ENCODE measurements around the gene MAP4K5.

MAP4K5 gene

GRCh38 chr14:50479041-50479440 is 53.3 kb downstream of the MAP4K5 start:
- Histone ChIP-seq H3K4me1 (ENCODE audit: control insufficient read depth in 2 of 2, insufficient read depth in 2 of 2, low read length in 2 of 2) (no peaks in the 10 kb centered on the region), H3K4me3 (ENCODE audit: low read length in 2 of 2) (no peak overlapping the region), H3K9me3 (ENCODE audit: control insufficient read depth in 2 of 2, low read length in 2 of 2) (no peaks in the 10 kb centered on the region), H3K27ac (ENCODE audit: low read depth in 2 of 2, low read length in 2 of 2) (no peak overlapping the region), H3K27me3 (ENCODE audit: control insufficient read depth in 2 of 2, insufficient read depth in 2 of 2, low read length in 2 of 2) (no peaks in the 10 kb centered on the region), H3K36me3 (ENCODE audit: control insufficient read depth in 2 of 2, insufficient read depth in 2 of 2, low read length in 2 of 2) (peaks cover 14 to 24% of the 10 kb centered on the region in 2 donors), H3K9ac (ENCODE audit: low read depth in 1 of 2, low read length in 2 of 2) (no peak overlapping the region)

GRCh38 chr14:50477760-50478159 is 54.6 kb downstream of the MAP4K5 start:
- no peak overlapping the region for H3K4me3 ChIP-seq (ENCODE audit: low read length in 2 of 2)
- H3K4me1 ChIP-seq (ENCODE audit: control insufficient read depth in 2 of 2, insufficient read depth in 2 of 2, low read length in 2 of 2), result no peaks in the 10 kb centered on the region
- no peaks in the 10 kb centered on the region for H3K9me3 ChIP-seq (ENCODE audit: control insufficient read depth in 2 of 2, low read length in 2 of 2)
- no peak overlapping the region for H3K9ac ChIP-seq (ENCODE audit: low read depth in 1 of 2, low read length in 2 of 2)
- H3K27me3 ChIP-seq (ENCODE audit: control insufficient read depth in 2 of 2, insufficient read depth in 2 of 2, low read length in 2 of 2), result no peaks in the 10 kb centered on the region
- H3K36me3 ChIP-seq (ENCODE audit: control insufficient read depth in 2 of 2, insufficient read depth in 2 of 2, low read length in 2 of 2), result peaks cover 27 to 33% of the 10 kb centered on the region in 2 donors
- no peak overlapping the region for H3K27ac ChIP-seq (ENCODE audit: low read depth in 2 of 2, low read length in 2 of 2)

- H3K36me3 ChIP-seq (ENCODE audit: control insufficient read depth in 2 of 2, insufficient read depth in 2 of 2, low read length in 2 of 2), result peaks cover 43 to 45% of the 10 kb centered on the region in 2 donors
These were observed 56.2 kb downstream of the MAP4K5 start for GRCh38 chr14:50476134-50476533.

GRCh38 chr14:50475460-50475859 is 56.9 kb downstream of the MAP4K5 start:
- Histone ChIP-seq H3K27me3 (ENCODE audit: control insufficient read depth in 2 of 2, insufficient read depth in 2 of 2, low read length in 2 of 2) (no peaks in the 10 kb centered on the region), H3K27ac (ENCODE audit: low read depth in 2 of 2, low read length in 2 of 2) (no peak overlapping the region), H3K36me3 (ENCODE audit: control insufficient read depth in 2 of 2, insufficient read depth in 2 of 2, low read length in 2 of 2) (peaks cover 45 to 47% of the 10 kb centered on the region in 2 donors), H3K4me1 (ENCODE audit: control insufficient read depth in 2 of 2, insufficient read depth in 2 of 2, low read length in 2 of 2) (no peaks in the 10 kb centered on the region), H3K4me3 (ENCODE audit: low read length in 2 of 2) (no peak overlapping the region), H3K9me3 (ENCODE audit: control insufficient read depth in 2 of 2, low read length in 2 of 2) (peaks cover 2 to 8% of the 10 kb centered on the region in 2 donors), H3K9ac (ENCODE audit: low read depth in 1 of 2, low read length in 2 of 2) (no peak overlapping the region)

More at GRCh38 chr14:50476134-50476533, 56.2 kb downstream of the MAP4K5 start:
- H3K27me3 ChIP-seq (ENCODE audit: control insufficient read depth in 2 of 2, insufficient read depth in 2 of 2, low read length in 2 of 2), result no peaks in the 10 kb centered on the region
- no peak overlapping the region for H3K9ac ChIP-seq (ENCODE audit: low read depth in 1 of 2, low read length in 2 of 2)
- H3K4me1 ChIP-seq (ENCODE audit: control insufficient read depth in 2 of 2, insufficient read depth in 2 of 2, low read length in 2 of 2), result no peaks in the 10 kb centered on the region
- no peak overlapping the region for H3K4me3 ChIP-seq (ENCODE audit: low read length in 2 of 2)
- H3K9me3 ChIP-seq (ENCODE audit: control insufficient read depth in 2 of 2, low read length in 2 of 2), result peaks cover 2 to 8% of the 10 kb centered on the region in 2 donors
- H3K27ac ChIP-seq (ENCODE audit: low read depth in 2 of 2, low read length in 2 of 2), result no peak overlapping the region

GRCh38 chr14:50471838-50472465 is 60.4 kb downstream of the MAP4K5 start:
- no peak overlapping the region for H3K4me3 ChIP-seq (ENCODE audit: low read length in 2 of 2)
- peaks cover 49 to 60% of the 10 kb centered on the region in 2 donors for H3K36me3 ChIP-seq (ENCODE audit: control insufficient read depth in 2 of 2, insufficient read depth in 2 of 2, low read length in 2 of 2)
- no peaks in the 10 kb centered on the region for H3K27me3 ChIP-seq (ENCODE audit: control insufficient read depth in 2 of 2, insufficient read depth in 2 of 2, low read length in 2 of 2)
- H3K9me3 ChIP-seq (ENCODE audit: control insufficient read depth in 2 of 2, low read length in 2 of 2), result peaks cover 2 to 8% of the 10 kb centered on the region in 2 donors
- H3K4me1 ChIP-seq (ENCODE audit: control insufficient read depth in 2 of 2, insufficient read depth in 2 of 2, low read length in 2 of 2), result no peaks in the 10 kb centered on the region
- H3K27ac ChIP-seq (ENCODE audit: low read depth in 2 of 2, low read length in 2 of 2), result no peak overlapping the region
- H3K9ac ChIP-seq (ENCODE audit: low read depth in 1 of 2, low read length in 2 of 2), result no peak overlapping the region

- H3K27me3 ChIP-seq (ENCODE audit: control insufficient read depth in 2 of 2, insufficient read depth in 2 of 2, low read length in 2 of 2), result no peaks in the 10 kb centered on the region
- H3K9ac ChIP-seq (ENCODE audit: low read depth in 1 of 2, low read length in 2 of 2), result no peak overlapping the region
- H3K36me3 ChIP-seq (ENCODE audit: control insufficient read depth in 2 of 2, insufficient read depth in 2 of 2, low read length in 2 of 2), result peaks cover 52 to 61% of the 10 kb centered on the region in 2 donors
- H3K9me3 ChIP-seq (ENCODE audit: control insufficient read depth in 2 of 2, low read length in 2 of 2), result peaks cover 2 to 8% of the 10 kb centered on the region in 2 donors
- no peaks in the 10 kb centered on the region for H3K4me1 ChIP-seq (ENCODE audit: control insufficient read depth in 2 of 2, insufficient read depth in 2 of 2, low read length in 2 of 2)
- H3K27ac ChIP-seq (ENCODE audit: low read depth in 2 of 2, low read length in 2 of 2), result no peak overlapping the region
- no peak overlapping the region for H3K4me3 ChIP-seq (ENCODE audit: low read length in 2 of 2)
These were observed 62.4 kb downstream of the MAP4K5 start for GRCh38 chr14:50469982-50470381.

- H3K9ac ChIP-seq (ENCODE audit: low read depth in 1 of 2, low read length in 2 of 2), result no peak overlapping the region
- H3K27ac ChIP-seq (ENCODE audit: low read depth in 2 of 2, low read length in 2 of 2), result no peak overlapping the region
- H3K36me3 ChIP-seq (ENCODE audit: control insufficient read depth in 2 of 2, insufficient read depth in 2 of 2, low read length in 2 of 2), result peaks cover 32 to 42% of the 10 kb centered on the region in 2 donors
- no peaks in the 10 kb centered on the region for H3K27me3 ChIP-seq (ENCODE audit: control insufficient read depth in 2 of 2, insufficient read depth in 2 of 2, low read length in 2 of 2)
- no peak overlapping the region for H3K4me3 ChIP-seq (ENCODE audit: low read length in 2 of 2)
- no peaks in the 10 kb centered on the region for H3K4me1 ChIP-seq (ENCODE audit: control insufficient read depth in 2 of 2, insufficient read depth in 2 of 2, low read length in 2 of 2)
- H3K9me3 ChIP-seq (ENCODE audit: control insufficient read depth in 2 of 2, low read length in 2 of 2), result no peaks in the 10 kb centered on the region
These were observed 70.3 kb downstream of the MAP4K5 start for GRCh38 chr14:50462111-50462510.

GRCh38 chr14:50453869-50454268 is 78.5 kb downstream of the MAP4K5 start:
- Histone ChIP-seq H3K9ac (ENCODE audit: low read depth in 1 of 2, low read length in 2 of 2) (no peak overlapping the region), H3K27me3 (ENCODE audit: control insufficient read depth in 2 of 2, insufficient read depth in 2 of 2, low read length in 2 of 2) (no peaks in the 10 kb centered on the region), H3K9me3 (ENCODE audit: control insufficient read depth in 2 of 2, low read length in 2 of 2) (no peaks in the 10 kb centered on the region), H3K36me3 (ENCODE audit: control insufficient read depth in 2 of 2, insufficient read depth in 2 of 2, low read length in 2 of 2) (peaks cover 41 to 48% of the 10 kb centered on the region in 2 donors), H3K4me3 (ENCODE audit: low read length in 2 of 2) (no peak overlapping the region), H3K4me1 (ENCODE audit: control insufficient read depth in 2 of 2, insufficient read depth in 2 of 2, low read length in 2 of 2) (no peaks in the 10 kb centered on the region), H3K27ac (ENCODE audit: low read depth in 2 of 2, low read length in 2 of 2) (no peak overlapping the region)

- Histone ChIP-seq H3K9ac (ENCODE audit: low read depth in 1 of 2, low read length in 2 of 2) (no peak overlapping the region), H3K4me1 (ENCODE audit: control insufficient read depth in 2 of 2, insufficient read depth in 2 of 2, low read length in 2 of 2) (no peaks in the 10 kb centered on the region), H3K9me3 (ENCODE audit: control insufficient read depth in 2 of 2, low read length in 2 of 2) (no peaks in the 10 kb centered on the region), H3K36me3 (ENCODE audit: control insufficient read depth in 2 of 2, insufficient read depth in 2 of 2, low read length in 2 of 2) (peaks cover 37 to 48% of the 10 kb centered on the region in 2 donors), H3K27me3 (ENCODE audit: control insufficient read depth in 2 of 2, insufficient read depth in 2 of 2, low read length in 2 of 2) (no peaks in the 10 kb centered on the region), H3K4me3 (ENCODE audit: low read length in 2 of 2) (no peak overlapping the region), H3K27ac (ENCODE audit: low read depth in 2 of 2, low read length in 2 of 2) (no peak overlapping the region)
These were observed 79.2 kb downstream of the MAP4K5 start for GRCh38 chr14:50452979-50453705.

GRCh38 chr14:50452296-50452695 is 80.1 kb downstream of the MAP4K5 start:
- Histone ChIP-seq H3K4me1 (ENCODE audit: control insufficient read depth in 2 of 2, insufficient read depth in 2 of 2, low read length in 2 of 2) (no peaks in the 10 kb centered on the region), H3K9me3 (ENCODE audit: control insufficient read depth in 2 of 2, low read length in 2 of 2) (no peaks in the 10 kb centered on the region), H3K36me3 (ENCODE audit: control insufficient read depth in 2 of 2, insufficient read depth in 2 of 2, low read length in 2 of 2) (peaks cover 35 to 45% of the 10 kb centered on the region in 2 donors), H3K4me3 (ENCODE audit: low read length in 2 of 2) (no peak overlapping the region), H3K27me3 (ENCODE audit: control insufficient read depth in 2 of 2, insufficient read depth in 2 of 2, low read length in 2 of 2) (no peaks in the 10 kb centered on the region), H3K9ac (ENCODE audit: low read depth in 1 of 2, low read length in 2 of 2) (no peak overlapping the region), H3K27ac (ENCODE audit: low read depth in 2 of 2, low read length in 2 of 2) (no peak overlapping the region)

Data from mucosa of rectum (tissue), 2 donors.